HepG2 (cell line): ENCODE results near the gene ROCK1. TPM values are rescaled to one million over a fixed set of nuclear protein-coding genes. Genes with fewer than 3 reads are reported as not detected.

Source experiments
- AGO1 ChIP-seq: fragments of 200-400 bp; formaldehyde crosslinking; IDR thresholded peaks from 2 replicates; pipeline ENCODE4 v1.6.1; 2017; ENCODE audit warnings: mild to moderate bottlenecking, low read depth, low read length, moderate library complexity; ENCODE audit not compliant: poor library complexity, severe bottlenecking
- ATF3 ChIP-seq: sonication (generic); formaldehyde crosslinking; IDR thresholded peaks from 2 replicates; pipeline ENCODE4 v1.4.0; 2020; ENCODE audit warnings: missing genetic modification reagents
- CBFB ChIP-seq: sonication (generic); formaldehyde crosslinking; IDR thresholded peaks from 2 replicates; pipeline ENCODE4 v1.4.0; 2020; ENCODE audit warnings: missing genetic modification reagents
- FOXJ3 ChIP-seq: sonication (generic); formaldehyde crosslinking; IDR thresholded peaks from 2 replicates; pipeline ENCODE4 v1.4.0; 2020; ENCODE audit warnings: missing genetic modification reagents, mild to moderate bottlenecking, borderline replicate concordance
- KLF16 ChIP-seq, 2 experiments: sonication (generic) in 1 of 2; formaldehyde crosslinking in 1 of 2; IDR thresholded peaks; 2 replicates each; pipeline versions ENCODE4 v1.6.1 to v1.8.0; 2016 to 2023; ENCODE audit warnings: missing genetic modification reagents in 2 of 2, missing compliant biosample characterization in 1 of 2
- polyA plus RNA-seq, 8 experiments: library from polyadenylated mRNA; depleted of rRNA in 3 of 8; stranded (reverse) in 7 of 8; unstranded in 1 of 8; fragments of >200 nt; fragmentation: Illumina TruSeq in 4 of 8; extraction: Trizol in 4 of 8; gene quantifications; 2 replicates each; pipeline versions ENCODE4 v1.2.1 to v1.2.3, GENCODE V29; 2011 to 2016; ENCODE audit warnings: low read depth in 4 of 8, missing spikeins in 1 of 8, mixed read lengths in 1 of 8; ENCODE audit not compliant: insufficient read depth in 1 of 8
- total RNA-seq, 5 experiments: library from RNA; depleted of rRNA; stranded (reverse); fragments of >200 nt; fragmentation: Illumina TruSeq; extraction: Trizol; gene quantifications; 2 replicates each; pipeline ENCODE4 v1.2.3, GENCODE V29; 2016; ENCODE audit warnings: low read depth in 1 of 5
- TF ChIP-seq, protein P1 (sequence below), 2 experiments: fragments of 450-650 bp in 1 of 2; sonication (generic) in 1 of 2; formaldehyde crosslinking in 1 of 2; IDR thresholded peaks; 2 replicates each; pipeline versions ENCODE4 v1.6.1 to v1.8.0; 2016 to 2022; ENCODE audit warnings: antibody characterized with exemption in 1 of 2, mild to moderate bottlenecking in 1 of 2, missing genetic modification reagents in 1 of 2
- TF ChIP-seq, protein P2 (sequence below): fragments of 450-650 bp; IDR thresholded peaks from 2 replicates; pipeline ENCODE4 v1.6.1; 2016

The ROCK1 gene
- total and polyA plus RNA-seq, 2 of the 13 experiments (the other 11 are each of a cell fraction or from before 2014, with no cell fraction given) = 10.5 to 27.2 TPM

DNA sequence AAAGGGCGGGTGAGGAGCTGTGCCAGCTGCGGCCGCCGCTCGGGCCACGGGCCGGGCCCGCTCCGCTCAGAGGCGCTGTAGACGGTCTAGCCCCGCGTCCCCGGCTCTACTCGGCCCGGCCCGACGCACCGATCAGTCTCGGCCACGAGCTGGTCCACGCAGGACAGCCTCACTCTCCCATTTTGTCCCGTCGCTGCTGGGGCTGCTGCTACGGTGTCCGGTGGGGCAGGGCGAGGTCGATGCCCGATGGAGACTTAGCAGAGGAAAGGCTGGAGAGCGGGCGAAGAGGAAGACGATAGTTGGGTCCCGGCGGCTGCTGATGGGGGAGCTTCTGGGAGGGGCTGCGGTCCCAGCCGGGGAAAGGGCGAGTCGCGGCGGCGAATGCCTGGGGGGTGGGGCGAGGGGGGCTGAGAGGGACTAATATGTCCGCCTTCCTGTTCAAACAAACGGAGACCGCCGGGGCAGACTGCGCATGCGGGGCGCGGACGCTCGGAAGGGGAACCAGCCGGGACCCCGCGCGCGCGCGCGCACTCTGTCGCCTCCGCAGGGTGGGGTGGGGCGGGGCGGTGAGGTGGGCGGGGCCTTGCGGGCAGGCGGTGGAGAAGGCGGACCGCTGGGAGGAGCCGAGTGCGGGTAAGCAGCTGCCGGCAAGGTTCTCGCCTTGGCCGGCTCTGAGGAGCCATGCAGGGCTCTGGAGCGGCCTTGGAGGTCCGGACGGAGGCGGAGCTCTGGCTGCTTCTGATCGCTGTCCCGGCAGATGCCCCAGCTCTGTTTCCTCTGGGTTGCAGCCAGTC lies at the start of gene ROCK1 (continued):
- TF ChIP-seq, protein P1, sequence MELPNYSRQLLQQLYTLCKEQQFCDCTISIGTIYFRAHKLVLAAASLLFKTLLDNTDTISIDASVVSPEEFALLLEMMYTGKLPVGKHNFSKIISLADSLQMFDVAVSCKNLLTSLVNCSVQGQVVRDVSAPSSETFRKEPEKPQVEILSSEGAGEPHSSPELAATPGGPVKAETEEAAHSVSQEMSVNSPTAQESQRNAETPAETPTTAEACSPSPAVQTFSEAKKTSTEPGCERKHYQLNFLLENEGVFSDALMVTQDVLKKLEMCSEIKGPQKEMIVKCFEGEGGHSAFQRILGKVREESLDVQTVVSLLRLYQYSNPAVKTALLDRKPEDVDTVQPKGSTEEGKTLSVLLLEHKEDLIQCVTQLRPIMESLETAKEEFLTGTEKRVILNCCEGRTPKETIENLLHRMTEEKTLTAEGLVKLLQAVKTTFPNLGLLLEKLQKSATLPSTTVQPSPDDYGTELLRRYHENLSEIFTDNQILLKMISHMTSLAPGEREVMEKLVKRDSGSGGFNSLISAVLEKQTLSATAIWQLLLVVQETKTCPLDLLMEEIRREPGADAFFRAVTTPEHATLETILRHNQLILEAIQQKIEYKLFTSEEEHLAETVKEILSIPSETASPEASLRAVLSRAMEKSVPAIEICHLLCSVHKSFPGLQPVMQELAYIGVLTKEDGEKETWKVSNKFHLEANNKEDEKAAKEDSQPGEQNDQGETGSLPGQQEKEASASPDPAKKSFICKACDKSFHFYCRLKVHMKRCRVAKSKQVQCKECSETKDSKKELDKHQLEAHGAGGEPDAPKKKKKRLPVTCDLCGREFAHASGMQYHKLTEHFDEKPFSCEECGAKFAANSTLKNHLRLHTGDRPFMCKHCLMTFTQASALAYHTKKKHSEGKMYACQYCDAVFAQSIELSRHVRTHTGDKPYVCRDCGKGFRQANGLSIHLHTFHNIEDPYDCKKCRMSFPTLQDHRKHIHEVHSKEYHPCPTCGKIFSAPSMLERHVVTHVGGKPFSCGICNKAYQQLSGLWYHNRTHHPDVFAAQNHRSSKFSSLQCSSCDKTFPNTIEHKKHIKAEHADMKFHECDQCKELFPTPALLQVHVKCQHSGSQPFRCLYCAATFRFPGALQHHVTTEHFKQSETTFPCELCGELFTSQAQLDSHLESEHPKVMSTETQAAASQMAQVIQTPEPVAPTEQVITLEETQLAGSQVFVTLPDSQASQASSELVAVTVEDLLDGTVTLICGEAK (IDR thresholded peaks at IDR 0.05) = no peak
- TF ChIP-seq, protein P1 (CRISPR knock-in tag; IDR thresholded peaks at IDR 0.05) = peak; percentile 43; the same call in 1 of the 2 replicates
- TF ChIP-seq ATF3 (CRISPR knock-in tag) (no peak), KLF16 (CRISPR knock-in tag; IDR thresholded peaks at IDR 0.05) (no peak), CBFB (CRISPR knock-in tag) (no peak), AGO1 (no peak), FOXJ3 (CRISPR knock-in tag) (no peak)
- TF ChIP-seq, protein P2, sequence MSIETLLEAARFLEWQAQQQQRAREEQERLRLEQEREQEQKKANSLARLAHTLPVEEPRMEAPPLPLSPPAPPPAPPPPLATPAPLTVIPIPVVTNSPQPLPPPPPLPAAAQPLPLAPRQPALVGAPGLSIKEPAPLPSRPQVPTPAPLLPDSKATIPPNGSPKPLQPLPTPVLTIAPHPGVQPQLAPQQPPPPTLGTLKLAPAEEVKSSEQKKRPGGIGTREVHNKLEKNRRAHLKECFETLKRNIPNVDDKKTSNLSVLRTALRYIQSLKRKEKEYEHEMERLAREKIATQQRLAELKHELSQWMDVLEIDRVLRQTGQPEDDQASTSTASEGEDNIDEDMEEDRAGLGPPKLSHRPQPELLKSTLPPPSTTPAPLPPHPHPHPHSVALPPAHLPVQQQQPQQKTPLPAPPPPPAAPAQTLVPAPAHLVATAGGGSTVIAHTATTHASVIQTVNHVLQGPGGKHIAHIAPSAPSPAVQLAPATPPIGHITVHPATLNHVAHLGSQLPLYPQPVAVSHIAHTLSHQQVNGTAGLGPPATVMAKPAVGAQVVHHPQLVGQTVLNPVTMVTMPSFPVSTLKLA = no peak
